Activated CD4-positive, alpha-beta T cell treated with anti-CD3 and anti-CD28 coated beads, Interleukin-2, amount 50 U/mL, for 24 hours (primary cell): ENCODE results near the gene KRT84.

ENCODE experiments used
- DNase-seq, 2 donors: peaks; one replicate each; pipeline ENCODE4 v3.0.0-alpha.2; 2020; ENCODE audit warnings: low read depth in 1 of 2, low spot score in 1 of 2

Gene KRT84

GRCh38 chr12:52389313-52390207 lies 4.1 kb upstream of the KRT84 start:
- no peak for DNase-seq

GRCh38 chr12:52387859-52388258 lies 2.4 kb upstream of the KRT84 start:
- DNase-seq, result no peak

DNA sequence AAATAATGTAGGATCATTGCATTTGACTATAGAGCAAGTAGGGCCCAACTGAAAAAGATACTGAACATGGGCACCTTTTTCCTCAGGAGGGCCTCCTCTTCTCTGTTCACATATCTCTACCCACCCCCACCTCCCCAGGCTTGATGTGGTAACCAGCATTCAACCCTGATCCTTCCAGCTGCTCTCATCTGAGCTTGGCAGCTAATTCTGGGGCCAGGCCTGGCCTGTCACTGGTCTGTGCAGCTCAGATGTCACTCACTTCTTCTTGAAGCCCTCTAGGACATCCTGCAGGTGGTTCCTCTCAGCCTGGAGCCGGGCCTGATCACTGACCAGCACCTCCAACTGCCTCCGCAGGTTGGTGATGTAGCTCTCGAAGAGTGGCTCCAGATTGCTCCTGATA lies 2.1 kb downstream of the KRT84 start:
- no peak for DNase-seq

GRCh38 chr12:52382854-52383253 lies 2.6 kb downstream of the KRT84 start:
- no peak for DNase-seq

GRCh38 chr12:52381206-52381605 lies 4.2 kb downstream of the KRT84 start:
- DNase-seq, result no peak

GRCh38 chr12:52380271-52380694 lies 5.2 kb downstream of the KRT84 start:
- no peak for DNase-seq

DNA sequence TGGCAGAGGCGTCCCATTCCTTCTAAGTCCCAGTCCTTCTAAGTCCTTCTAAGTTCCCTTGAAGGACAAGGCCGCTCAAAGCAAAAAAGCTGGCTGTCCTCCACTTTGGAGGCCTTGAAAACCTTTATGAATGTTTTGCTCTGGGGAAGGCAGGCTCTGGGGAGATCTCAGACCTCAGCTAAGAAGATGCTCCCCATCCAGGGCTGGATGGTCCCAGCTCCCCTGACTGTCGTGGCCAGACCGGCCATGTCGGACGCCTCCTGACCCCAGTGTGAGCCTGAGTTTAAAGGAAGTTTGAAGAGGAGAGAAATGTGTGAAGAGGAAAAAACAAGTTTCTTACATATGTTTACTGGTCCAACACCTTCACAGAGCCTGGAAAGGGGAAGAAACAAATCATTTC lies 5.9 kb downstream of the KRT84 start:
- DNase-seq, result no peak

DNA sequence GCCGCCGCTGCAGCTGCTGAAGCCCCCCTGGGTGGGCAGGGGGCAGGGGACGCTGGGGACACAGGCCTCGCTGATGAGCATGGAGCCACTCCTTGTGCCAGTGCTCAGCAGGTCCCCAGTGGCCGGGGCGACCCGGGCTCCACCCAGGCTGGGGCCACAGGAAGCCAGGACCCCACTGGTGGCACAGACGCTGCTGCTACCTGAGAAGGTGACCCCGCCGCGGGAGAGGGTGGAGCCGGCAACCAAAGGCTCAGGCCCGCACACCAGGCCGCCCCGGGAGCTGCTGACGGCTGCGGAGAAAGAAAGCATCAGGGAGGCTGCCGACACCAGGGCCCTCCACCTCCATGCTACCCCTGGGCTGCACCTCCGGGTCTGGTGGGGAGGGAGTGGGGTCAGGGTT lies 7.4 kb downstream of the KRT84 start:
- DNase-seq, result no peak

DNA sequence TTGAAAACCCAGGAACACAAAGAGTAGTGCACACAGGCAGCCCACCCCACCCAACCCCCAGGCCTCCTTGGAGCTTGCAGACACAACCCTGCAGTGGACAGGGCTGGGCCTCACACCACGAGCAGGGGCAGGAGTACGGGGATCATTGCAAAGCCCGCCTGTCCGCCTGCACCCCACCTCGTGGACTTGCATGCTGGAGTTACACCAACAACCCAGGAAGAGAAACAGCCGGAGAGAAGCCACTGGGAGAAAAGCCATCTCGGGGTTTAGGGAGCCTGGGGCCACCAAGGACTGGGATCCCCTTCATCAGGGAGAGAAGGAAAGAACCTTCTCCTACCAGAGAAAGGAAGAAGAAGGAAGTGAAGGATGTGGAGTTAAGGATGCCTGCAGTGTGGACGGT lies 8.2 kb downstream of the KRT84 start:
- DNase-seq, result no peak

DNA sequence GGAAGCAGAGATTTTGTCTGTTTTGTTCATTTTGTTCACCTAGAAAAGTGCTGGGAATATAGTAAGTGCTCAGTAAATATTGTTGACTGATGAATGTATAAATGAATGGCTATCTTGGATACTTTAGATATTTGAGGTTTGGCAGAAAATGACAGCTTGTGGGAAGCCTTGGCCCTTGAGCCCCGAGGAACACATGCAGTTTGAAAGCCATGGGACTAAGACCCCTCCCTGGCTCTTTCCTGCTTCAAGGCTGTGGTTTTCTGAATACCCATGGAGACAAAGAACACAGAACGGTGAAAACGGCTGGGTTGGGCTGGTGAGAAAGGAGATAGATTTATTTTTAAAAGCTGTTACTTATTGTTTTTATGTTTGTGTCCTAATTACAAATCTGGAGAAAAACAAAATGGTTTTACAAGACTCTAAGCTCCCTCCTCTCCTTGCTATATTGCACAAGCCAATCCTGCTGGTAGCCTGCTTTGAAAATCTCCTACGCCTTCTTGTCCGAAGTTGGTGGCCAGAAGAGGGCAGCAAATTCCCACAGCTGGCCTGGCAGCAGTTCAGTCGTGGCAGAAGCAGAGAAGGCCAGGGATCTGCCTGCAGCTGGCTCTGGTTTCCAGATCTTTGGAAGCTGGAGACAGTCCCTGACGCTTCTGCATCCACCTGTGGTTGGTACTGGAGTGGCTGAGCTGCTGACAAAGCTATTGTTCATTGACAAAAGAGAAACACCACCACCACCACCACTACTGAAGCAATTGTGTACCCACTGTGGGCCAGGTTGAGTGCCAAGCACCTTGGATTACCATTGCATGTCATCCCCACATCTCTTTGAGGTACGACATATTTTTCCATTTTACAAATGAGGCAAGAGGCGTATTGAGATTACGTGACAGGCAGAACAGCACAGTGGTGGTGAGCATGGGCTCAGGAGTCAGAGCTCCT lies 13.0 kb downstream of the KRT84 start:
- peak in 1 of 2 donors; percentile 26 for DNase-seq

GRCh38 chr12:52371716-52372115 lies 13.7 kb downstream of the KRT84 start:
- DNase-seq, result no peak

DNA sequence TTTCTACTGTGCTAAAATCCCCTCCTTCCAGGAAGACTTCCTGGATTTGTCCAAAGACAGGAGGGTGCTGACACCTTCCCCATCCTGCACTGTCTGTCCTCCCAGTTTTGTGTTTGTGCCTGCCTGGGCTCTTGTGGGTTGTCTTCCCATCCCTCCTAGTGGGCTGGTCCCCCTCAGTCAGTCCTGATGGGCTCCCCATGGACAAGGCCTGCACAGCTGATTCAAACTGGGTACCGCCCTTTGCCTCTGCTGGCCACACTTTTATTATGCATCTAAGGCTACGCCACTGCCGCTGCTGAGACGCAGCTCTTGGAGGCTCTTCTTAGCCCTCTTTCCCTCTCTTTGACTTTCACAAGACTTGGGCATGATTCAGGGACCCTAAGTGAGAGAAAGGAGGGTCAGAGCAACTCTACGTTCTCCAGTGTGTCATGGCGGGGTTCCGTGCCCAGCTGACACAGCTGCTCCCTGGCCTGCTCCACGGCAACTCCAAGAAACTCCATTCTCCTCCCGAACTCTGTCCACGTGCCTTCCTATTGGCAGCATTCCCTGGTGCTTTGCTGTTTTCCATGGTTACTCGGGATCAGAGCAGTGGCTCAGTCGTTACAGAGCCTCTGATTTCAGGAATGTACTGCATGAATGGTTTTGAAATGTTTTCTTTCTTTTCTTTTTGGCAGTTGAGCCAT lies 14.4 kb downstream of the KRT84 start:
- DNase-seq, result no peak

- no peak for DNase-seq
Measured at GRCh38 chr12:52369809-52370208, 15.6 kb downstream of the KRT84 start.

GRCh38 chr12:52369211-52369610 lies 16.2 kb downstream of the KRT84 start:
- DNase-seq, result no peak

DNA sequence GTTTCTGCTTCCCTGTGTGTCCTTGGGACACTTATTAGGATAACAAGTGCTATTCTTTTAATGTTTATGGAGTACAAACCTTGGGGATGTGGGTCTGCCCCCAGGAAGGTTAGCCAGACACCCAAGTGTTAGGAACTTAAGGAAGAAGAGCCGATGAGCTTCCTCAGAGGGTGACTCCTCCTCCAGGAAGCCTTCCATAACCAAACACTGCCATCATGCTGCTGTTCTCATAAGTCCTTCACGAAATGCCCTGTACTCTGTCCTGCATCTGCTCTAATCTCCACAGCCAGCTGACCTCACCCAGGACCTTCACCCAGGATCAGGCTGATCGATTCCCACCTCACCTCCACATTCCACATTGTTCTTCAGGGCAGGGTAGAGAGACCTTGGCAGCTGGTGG lies 16.9 kb downstream of the KRT84 start:
- no peak for DNase-seq

GRCh38 chr12:52367876-52368275 lies 17.6 kb downstream of the KRT84 start:
- DNase-seq, result no peak

DNA sequence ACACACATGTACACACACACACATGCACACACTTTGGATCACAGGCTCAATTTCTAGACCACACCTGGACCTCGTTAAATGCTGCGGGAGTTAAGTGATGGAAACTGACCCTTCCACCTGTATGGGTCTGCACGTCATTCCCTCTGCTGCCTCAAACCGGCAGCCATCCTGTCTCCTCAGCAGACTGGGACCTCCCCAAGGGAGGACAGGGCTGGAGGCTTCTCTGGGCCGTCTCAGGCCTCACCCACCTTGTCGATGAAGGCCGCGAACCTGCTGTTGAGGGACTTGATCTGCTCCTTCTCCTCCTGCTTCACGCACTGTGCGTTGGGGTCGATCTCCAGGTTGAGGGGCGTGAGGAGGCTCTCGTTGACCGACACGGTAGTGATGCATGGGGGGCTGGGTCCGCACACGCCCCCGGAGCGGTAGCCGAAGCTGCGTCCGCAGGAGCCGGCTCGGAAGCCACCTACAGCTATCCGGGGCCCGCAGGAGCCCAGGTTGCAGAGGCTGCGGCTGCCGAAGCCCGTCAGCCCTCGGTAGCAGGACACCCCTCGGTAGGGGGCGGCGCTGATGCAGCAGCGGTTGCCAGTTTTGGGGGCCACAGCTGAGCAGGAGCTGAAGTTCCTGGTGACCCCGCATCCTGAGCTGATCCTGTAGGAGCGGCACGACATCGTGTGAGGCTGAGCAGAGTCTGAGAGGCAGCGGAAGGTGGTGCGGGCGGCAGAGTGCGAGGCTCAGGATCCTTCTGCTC lies 18.5 kb downstream of the KRT84 start, which contains the start of gene KRT85:
TSS of gene KRT85 (minus strand) at position 744 of the 748 bp plus-strand sequence. CDS start at position 668, 76 bp downstream.
- DNase-seq, result no peak

DNA sequence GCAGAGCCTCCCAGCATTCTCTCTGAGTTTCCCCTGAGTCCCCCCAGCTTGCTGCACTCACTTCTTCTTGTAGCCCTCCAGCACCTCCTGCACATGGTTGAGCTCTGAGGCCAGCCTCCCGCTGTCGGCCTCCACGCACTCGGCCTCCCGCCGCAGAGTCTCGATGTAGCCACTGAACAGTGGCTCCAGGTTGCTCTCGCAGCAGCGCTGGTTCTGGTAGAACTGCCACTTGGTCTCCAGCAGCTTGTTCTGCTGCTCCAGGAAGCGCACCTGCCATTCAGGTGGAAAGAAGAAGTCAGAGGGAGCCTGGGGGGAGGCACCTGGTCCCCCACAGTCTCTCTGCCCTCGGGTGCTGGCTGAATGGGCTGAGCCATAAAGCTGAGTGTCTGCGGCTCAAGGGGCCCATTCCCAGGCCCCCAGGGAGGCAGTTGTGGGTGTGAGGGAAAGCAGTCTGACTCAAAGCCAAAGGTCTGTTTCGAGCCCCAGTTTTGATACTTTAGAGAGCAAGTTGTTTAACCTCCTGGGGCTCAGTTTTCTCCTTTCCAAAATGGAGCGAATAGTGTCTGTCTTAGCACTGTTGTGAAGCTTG lies 20.5 kb downstream of the KRT84 start:
- DNase-seq, result no peak

GRCh38 chr12:52364061-52364460 lies 21.4 kb downstream of the KRT84 start:
- no peak for DNase-seq

DNA sequence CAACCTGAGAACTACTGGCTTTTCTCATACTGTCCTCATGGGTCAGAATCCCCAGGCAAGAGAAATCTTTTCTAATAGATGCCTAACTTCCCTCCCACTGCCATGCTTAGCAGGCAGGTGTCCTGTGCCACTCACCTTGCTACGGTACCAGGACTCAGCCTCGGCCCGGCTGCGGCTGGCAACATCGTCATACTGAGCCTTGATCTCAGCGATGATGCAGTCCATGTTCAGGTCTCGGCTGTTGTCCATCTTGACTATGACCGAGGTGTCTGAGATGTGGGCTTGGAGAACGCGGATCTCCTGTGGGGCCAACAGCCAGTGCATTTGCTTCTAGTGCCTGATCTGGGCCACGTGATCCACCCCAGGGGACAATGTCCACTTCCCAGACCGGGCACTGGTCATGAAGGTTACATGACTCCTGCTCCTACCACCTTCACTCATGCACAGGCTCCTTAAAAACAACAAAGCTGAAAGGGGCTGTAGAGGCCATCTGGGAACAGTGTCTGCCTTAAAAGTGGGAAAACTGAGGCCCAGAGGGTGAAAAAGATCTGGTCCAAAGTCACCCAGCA lies 22.3 kb downstream of the KRT84 start:
- DNase-seq, result no peak
